ENCODE results near the gene TRIM41.

Gene TRIM41

GRCh38 chr5:181231432-181231831 lies 8.4 kb downstream of the TRIM41 start:
- no peak for DNase-seq (ENCODE audit: low read depth in 2 of 2)

- no peak for DNase-seq (ENCODE audit: low read depth in 2 of 2)
These were observed 9.5 kb downstream of the TRIM41 start for GRCh38 chr5:181232593-181232992.

- DNase-seq (ENCODE audit: low read depth in 2 of 2): no peak
These were observed 10.2 kb downstream of the TRIM41 start for GRCh38 chr5:181233088-181233800.

GRCh38 chr5:181233801-181234454 lies 10.8 kb downstream of the TRIM41 start:
- no peak for DNase-seq (ENCODE audit: low read depth in 2 of 2)

- no peak for DNase-seq (ENCODE audit: low read depth in 2 of 2)
These were observed 11.6 kb downstream of the TRIM41 start for GRCh38 chr5:181234455-181235306.

GRCh38 chr5:181235323-181235688 lies 12.2 kb downstream of the TRIM41 start:
- no peak for DNase-seq (ENCODE audit: low read depth in 2 of 2)

GRCh38 chr5:181235689-181236366 lies 12.7 kb downstream of the TRIM41 start:
- no peak for DNase-seq (ENCODE audit: low read depth in 2 of 2)

GRCh38 chr5:181236471-181236870 lies 13.4 kb downstream of the TRIM41 start:
- no peak for DNase-seq (ENCODE audit: low read depth in 2 of 2)

GRCh38 chr5:181236954-181237641 lies 14.0 kb downstream of the TRIM41 start:
- no peak for DNase-seq (ENCODE audit: low read depth in 2 of 2)

GRCh38 chr5:181237729-181238385 lies 14.8 kb downstream of the TRIM41 start:
- DNase-seq (ENCODE audit: low read depth in 2 of 2): no peak

GRCh38 chr5:181239062-181239663 lies 16.1 kb downstream of the TRIM41 start:
- DNase-seq (ENCODE audit: low read depth in 2 of 2): no peak

- no peak for DNase-seq (ENCODE audit: low read depth in 2 of 2)
These were observed 18.4 kb downstream of the TRIM41 start for GRCh38 chr5:181241393-181241975.

GRCh38 chr5:181242031-181242451 lies 19.0 kb downstream of the TRIM41 start:
- DNase-seq (ENCODE audit: low read depth in 2 of 2): no peak

- DNase-seq (ENCODE audit: low read depth in 2 of 2): no peak
These were observed 20.0 kb downstream of the TRIM41 start for GRCh38 chr5:181243018-181243563.

- DNase-seq (ENCODE audit: low read depth in 2 of 2): peak; percentile 74 to 80
These were observed 20.7 kb downstream of the TRIM41 start, which contains the start of gene RACK1 for GRCh38 chr5:181243564-181244343. RACK1 (minus strand) TSS chr5:181243906; CDS start chr5:181243800, 106 bp downstream.

- DNase-seq (ENCODE audit: low read depth in 2 of 2): no peak
These were observed 22.6 kb downstream of the TRIM41 start for GRCh38 chr5:181245427-181246275.

GRCh38 chr5:181246276-181247049 lies 23.4 kb downstream of the TRIM41 start:
- DNase-seq (ENCODE audit: low read depth in 2 of 2): peak; percentile 77 to 82

Data from stimulated activated CD8-positive, alpha-beta memory T cell treated with anti-CD3 and anti-CD28 coated beads, Interleukin-2, amount 100 ng/mL, for 48 hours (primary cell).